MG63 (cell line): Measurements from ENCODE around the gene HRH2. TPM values are rescaled to one million over a fixed set of nuclear protein-coding genes. Genes with fewer than 3 reads are reported as not detected.

Experiments
- DNase-seq: peaks from one replicate; pipeline ENCODE4 v3.0.0-alpha.2; 2020
- H3K27me3 ChIP-seq: fragments of 250-450 bp; sonication (Bioruptor Pico); 2 replicates; pipeline ENCODE4 v1.5.1; 2020; ENCODE audit warnings: mild to moderate bottlenecking, moderate library complexity
- H3K36me3 ChIP-seq: fragments of 250-450 bp; sonication (Bioruptor Pico); 2 replicates; pipeline ENCODE4 v1.5.1; 2020; ENCODE audit warnings: mild to moderate bottlenecking, moderate library complexity
- H3K4me3 ChIP-seq: fragments of 250-450 bp; sonication (Bioruptor Pico); 2 replicates; pipeline ENCODE4 v1.5.1; 2020; ENCODE audit warnings: mild to moderate bottlenecking, moderate library complexity
- H3K9me3 ChIP-seq: fragments of 250-450 bp; sonication (Bioruptor Pico); 2 replicates; pipeline ENCODE4 v1.5.1; 2020; ENCODE audit warnings: mild to moderate bottlenecking, moderate library complexity
- total RNA-seq: library from RNA; depleted of rRNA; stranded (reverse); fragments of >200 nt; shearing (Covaris generic); gene quantifications from 2 replicates; pipeline ENCODE4 v1.2.3, GENCODE V29; 2014; ENCODE audit warnings: low replicate concordance

HRH2 gene
- total RNA-seq, 1 experiment from 2014 or later = not detected

- peak; percentile 31 for DNase-seq
Observed at GRCh38 chr5:175692235-175692995, 34.5 kb downstream of the HRH2 start.

DNA sequence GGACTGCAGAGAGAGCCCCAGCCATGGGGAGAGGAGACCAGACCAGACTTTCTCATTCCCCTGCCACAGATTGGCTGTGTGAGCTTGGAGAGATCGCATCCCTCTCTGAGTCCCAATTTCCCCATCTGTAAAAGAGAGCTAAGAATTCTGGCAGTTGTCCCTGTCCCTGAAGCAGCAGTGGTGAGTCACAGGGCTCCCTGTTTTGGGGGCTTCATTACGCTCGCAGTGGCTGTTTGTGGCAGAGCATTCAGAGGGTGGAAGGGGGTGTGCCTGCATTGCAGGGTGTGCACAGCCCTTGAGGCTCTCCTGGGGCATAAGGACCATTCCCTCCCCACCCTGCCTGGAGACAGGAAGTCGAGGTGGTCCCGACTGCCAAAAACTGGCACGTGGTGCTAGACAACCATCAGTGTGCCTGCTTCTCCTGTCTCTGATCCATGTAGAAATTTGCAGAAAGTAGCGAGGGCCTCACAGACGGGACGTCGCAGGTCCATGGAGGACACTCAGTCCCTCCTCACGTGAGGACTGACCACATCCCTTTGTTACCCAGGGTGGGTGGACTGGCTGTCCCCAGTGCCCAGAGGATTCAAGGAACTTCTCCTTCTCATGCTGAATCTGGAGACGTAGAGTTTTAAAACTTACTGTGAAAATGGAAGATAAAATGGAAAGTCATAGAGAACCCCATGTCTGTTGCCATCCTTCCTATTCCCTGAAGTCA, 35.3 kb downstream of the HRH2 start:
- no peaks in the 10 kb centered on the region for H3K27me3 ChIP-seq
- no peak for DNase-seq
- no peak overlapping the region for H3K4me3 ChIP-seq
- H3K9me3 ChIP-seq = no peaks in the 10 kb centered on the region
- no peaks in the 10 kb centered on the region for H3K36me3 ChIP-seq

More at GRCh38 chr5:175692235-175692995, 34.5 kb downstream of the HRH2 start:
- Histone ChIP-seq H3K36me3 (no peaks in the 10 kb centered on the region), H3K4me3 (no peak overlapping the region), H3K9me3 (no peaks in the 10 kb centered on the region), H3K27me3 (no peaks in the 10 kb centered on the region)

DNA sequence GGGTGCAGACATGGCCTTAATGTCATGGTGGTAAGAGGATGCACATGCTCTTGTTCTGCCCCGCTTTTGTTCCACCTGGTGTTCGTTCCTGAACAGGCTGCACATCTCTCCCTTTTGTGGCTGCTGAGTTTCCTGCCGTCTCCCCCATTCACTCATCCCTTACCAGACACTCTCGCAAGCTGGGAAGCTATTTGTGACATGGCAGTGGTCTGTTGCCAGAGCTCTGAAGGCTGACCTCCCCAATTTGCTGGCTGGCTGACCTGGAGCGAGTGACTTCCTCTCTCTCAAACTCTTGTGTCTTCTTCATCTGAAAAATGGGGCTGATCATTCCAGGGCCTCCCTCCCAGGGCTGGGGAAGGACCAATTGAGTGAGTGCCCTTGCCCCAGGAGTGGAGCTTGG, 35.9 kb downstream of the HRH2 start:
- Histone ChIP-seq H3K9me3 (no peaks in the 10 kb centered on the region), H3K36me3 (no peaks in the 10 kb centered on the region), H3K4me3 (no peak overlapping the region), H3K27me3 (0 out of 2 replicates have a peak, but pooled peaks cover under 1% of the 10 kb centered on the region)
- no peak for DNase-seq

DNA sequence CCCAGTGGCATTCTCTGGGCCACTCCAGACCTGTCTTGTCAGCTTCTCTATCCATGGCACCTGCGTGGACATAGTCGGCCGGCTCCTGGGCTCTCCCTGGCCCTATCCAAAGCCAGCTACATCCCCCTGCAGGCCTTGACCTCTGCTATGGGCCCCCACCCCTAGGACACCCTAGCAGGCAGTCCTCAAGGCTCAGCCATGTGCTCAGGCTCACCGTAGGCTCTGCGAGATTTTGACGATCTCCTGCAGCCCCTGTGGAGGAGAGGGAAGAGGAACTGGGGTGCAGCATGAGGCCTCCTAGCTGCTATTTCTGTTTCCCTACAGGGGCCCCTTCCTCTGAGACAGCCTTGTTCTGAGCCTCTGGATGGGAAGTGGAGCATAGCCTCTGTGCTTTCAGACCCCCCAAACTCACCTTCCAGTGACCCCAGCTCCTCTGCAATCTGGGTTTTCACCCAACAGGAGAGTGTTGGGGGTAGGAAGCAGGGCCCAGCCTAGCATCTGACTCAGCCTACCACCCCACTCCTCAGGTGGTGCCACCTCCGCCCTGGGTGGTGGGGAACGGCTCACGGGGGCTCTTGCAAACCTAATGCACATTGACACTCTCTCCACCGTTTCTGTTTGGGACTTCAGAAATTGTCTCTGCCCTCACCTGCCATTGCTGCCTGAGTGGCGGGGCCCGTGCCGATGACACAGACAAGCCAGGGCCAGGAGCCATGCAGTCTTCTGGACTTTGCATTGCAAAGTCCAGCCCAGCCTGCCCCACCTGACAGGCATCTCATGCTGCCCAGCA, 36.7 kb downstream of the HRH2 start:
- DNase-seq = no peak
- H3K27me3 ChIP-seq = 0 out of 2 replicates have a peak, but pooled peaks cover 2% of the 10 kb centered on the region

DNA sequence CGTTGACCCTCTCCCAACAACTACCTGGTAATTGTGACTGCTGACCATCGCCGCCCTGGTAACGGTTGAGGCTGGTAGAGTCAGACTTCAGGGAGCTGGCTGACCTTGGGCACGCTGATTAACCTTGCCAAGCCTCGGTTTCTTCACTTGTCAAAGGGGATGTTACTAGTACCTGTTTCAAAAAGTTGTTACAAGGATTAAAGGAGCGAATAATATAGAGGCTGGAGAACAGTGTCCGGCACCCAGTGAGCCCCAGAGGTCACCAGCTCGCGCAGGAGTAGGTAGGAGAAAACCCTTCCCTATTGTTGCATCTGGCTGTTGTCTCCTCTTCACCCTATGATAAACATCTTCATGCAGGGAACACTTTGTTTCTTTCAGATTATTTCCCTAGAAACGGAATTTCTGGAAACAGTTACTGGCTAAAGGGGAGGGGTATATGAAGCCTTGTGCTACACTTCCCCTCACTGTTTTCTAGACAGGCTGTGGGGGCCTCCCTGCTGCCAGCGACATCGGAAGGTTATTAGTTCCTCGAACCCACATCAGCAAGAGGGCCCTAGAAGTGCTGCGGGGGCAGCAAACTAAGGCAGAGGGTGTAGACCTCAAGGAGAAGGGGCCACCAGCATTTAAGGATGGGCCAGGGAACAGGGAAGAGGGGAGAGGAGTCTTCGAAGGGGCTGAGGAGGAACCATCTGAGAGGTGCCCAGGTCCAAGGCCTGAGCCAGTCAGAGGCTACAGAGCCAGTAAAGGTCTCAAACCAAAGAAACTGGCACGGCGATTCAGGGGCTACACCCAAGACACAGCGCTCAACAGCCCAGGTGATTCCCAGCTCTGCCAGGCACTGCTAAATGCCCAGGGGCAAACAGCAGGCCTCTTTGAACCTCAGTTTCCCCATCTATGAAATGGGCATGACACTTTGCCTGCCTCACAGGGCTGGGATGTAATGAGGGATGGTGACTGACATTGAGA, 37.6 kb downstream of the HRH2 start:
- no peak overlapping the region for H3K4me3 ChIP-seq
- 0 out of 2 replicates have a peak, but pooled peaks cover 2% of the 10 kb centered on the region for H3K27me3 ChIP-seq
- no peaks in the 10 kb centered on the region for H3K36me3 ChIP-seq
- no peaks in the 10 kb centered on the region for H3K9me3 ChIP-seq
- no peak for DNase-seq

More for the DNA sequence above, 36.7 kb downstream of the HRH2 start:
- Histone ChIP-seq H3K4me3 (no peak overlapping the region), H3K36me3 (no peaks in the 10 kb centered on the region), H3K9me3 (no peaks in the 10 kb centered on the region)

DNA sequence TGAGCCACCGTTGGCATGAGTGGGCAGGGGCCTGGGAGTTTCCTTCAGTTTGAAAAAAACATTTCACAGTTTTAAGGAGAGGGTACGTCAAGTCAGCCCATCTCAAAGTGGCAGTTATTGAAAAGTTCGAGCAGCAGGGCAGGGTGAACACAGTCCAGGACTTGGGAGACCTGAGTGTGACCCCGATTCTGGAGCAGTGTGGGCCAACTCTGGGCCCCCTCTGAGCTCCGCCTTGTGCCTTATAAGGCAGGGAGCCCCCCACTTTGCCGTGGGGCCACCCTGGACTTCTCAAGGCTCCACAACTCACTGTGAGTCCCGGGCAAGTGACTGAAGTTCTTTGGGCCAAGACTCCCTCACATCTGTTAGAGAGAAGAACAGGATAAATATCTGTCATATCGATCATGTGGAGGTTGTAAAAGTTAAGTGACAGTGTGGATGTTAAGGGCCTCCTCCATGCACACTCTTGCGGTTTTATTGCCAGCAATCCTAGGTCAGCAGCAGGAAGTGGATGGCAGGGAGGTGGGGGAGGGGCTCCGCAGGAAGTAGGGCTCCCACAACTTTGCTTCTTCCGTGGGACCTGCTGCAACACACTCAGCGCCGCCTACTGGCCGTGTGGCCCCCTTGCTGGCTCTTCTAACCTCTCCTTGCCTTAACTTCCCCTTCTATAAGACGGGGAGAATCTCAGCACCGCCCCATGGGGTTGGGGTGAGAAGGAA, 38.4 kb downstream of the HRH2 start:
- Histone ChIP-seq H3K4me3 (no peak overlapping the region), H3K36me3 (no peaks in the 10 kb centered on the region), H3K9me3 (no peaks in the 10 kb centered on the region), H3K27me3 (0 out of 2 replicates have a peak, but pooled peaks cover 2% of the 10 kb centered on the region)
- peak; percentile 76 for DNase-seq

DNA sequence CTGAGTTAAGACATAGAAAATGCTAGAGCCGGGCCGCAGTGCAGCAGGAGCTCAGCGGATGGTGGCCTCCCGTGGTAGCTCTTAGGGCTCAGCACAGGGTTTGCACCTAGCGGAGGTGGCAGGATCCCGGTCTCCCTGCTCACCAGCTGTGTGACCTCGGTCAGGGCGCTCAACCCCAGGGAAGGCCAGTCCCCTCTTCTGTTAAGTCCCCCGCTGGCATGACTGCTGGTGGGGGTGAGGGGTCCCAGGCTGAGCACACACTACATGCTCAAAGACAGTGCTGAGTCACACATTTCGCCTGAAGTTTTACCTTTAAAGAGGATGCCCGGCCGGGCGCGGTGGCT, 39.0 kb downstream of the HRH2 start:
- H3K4me3 ChIP-seq = no peak overlapping the region
- H3K27me3 ChIP-seq = peaks cover 4% of the 10 kb centered on the region
- H3K9me3 ChIP-seq = no peaks in the 10 kb centered on the region
- no peaks in the 10 kb centered on the region for H3K36me3 ChIP-seq
- DNase-seq = no peak

GRCh38 chr5:175697846-175698245, 40.0 kb downstream of the HRH2 start:
- H3K4me3 ChIP-seq = no peak overlapping the region
- H3K36me3 ChIP-seq = no peaks in the 10 kb centered on the region
- H3K9me3 ChIP-seq = no peaks in the 10 kb centered on the region; the same call in 1 of the 2 replicates
- DNase-seq = no peak
- H3K27me3 ChIP-seq = peaks cover 11% of the 10 kb centered on the region

- Histone ChIP-seq H3K9me3 (peaks cover 7% of the 10 kb centered on the region; the same call in 1 of the 2 replicates), H3K27me3 (peaks cover 18% of the 10 kb centered on the region), H3K36me3 (no peaks in the 10 kb centered on the region), H3K4me3 (no peak overlapping the region)
- no peak for DNase-seq
Observed at GRCh38 chr5:175698401-175699115, 40.7 kb downstream of the HRH2 start.

DNA sequence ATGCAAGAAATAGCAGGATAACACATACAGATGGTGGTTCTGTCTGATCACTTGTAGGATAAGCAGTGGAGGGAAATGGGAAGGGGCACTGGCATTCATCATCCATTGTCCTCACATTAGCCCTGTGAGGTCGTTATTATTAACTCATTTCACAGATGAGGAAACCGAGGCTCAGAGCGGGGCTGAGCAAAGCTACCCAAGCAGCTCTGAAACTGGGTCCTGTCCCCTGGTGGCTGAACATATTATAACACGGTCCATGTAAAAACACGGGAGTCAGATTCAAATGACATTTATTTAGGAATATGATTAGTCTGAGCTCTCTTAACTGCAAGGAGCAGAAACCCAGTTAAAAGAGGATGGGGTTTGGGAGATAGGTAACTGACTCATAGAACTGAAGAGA, 43.1 kb downstream of the HRH2 start:
- Histone ChIP-seq H3K36me3 (no peaks in the 10 kb centered on the region), H3K4me3 (no peak overlapping the region), H3K9me3 (peaks cover 8% of the 10 kb centered on the region; the same call in 1 of the 2 replicates), H3K27me3 (peaks cover 27% of the 10 kb centered on the region)
- DNase-seq = no peak

GRCh38 chr5:175701797-175702196, 43.9 kb downstream of the HRH2 start:
- no peaks in the 10 kb centered on the region for H3K36me3 ChIP-seq
- DNase-seq = no peak
- H3K4me3 ChIP-seq = no peak overlapping the region
- peaks cover 27% of the 10 kb centered on the region for H3K27me3 ChIP-seq
- H3K9me3 ChIP-seq = peaks cover 8% of the 10 kb centered on the region; the same call in 1 of the 2 replicates

DNA sequence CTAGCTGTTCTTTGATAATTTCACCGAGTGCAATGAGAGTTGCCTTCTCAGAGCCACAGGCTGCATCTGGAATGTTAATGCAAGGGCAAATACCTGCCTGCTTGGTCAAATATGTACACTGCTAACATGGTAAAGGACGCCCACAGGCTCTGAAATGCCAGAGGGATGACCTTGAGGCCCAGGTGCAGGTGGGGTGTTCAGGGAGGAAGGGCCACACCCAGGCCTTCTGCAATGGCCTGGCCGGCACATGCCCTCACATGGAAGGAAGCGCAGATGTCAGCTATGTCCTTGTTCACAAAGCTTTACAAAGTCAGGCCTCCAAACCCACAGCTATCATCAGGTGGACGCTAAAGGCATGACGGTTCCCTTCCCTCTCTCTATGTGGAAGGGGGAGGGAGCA, 48.6 kb downstream of the HRH2 start:
- Histone ChIP-seq H3K4me3 (no peak overlapping the region), H3K27me3 (peaks cover 27% of the 10 kb centered on the region), H3K9me3 (peaks cover 8% of the 10 kb centered on the region; the same call in 1 of the 2 replicates), H3K36me3 (no peaks in the 10 kb centered on the region)
- DNase-seq = no peak

GRCh38 chr5:175707751-175708375, 50.0 kb downstream of the HRH2 start:
- peaks cover 8% of the 10 kb centered on the region; the same call in 1 of the 2 replicates for H3K9me3 ChIP-seq
- DNase-seq = no peak
- H3K36me3 ChIP-seq = no peaks in the 10 kb centered on the region

GRCh38 chr5:175709276-175709781, 51.5 kb downstream of the HRH2 start:
- DNase-seq = no peak
- no peaks in the 10 kb centered on the region for H3K36me3 ChIP-seq
- H3K4me3 ChIP-seq = no peak overlapping the region
- H3K9me3 ChIP-seq = no peaks in the 10 kb centered on the region
- H3K27me3 ChIP-seq = peaks cover 8% of the 10 kb centered on the region

More at GRCh38 chr5:175707751-175708375, 50.0 kb downstream of the HRH2 start:
- Histone ChIP-seq H3K27me3 (peaks cover 18% of the 10 kb centered on the region), H3K4me3 (no peak overlapping the region)
